ENCODE results near the gene RGS14. TPM values are rescaled to one million over a fixed set of nuclear protein-coding genes. Genes with fewer than 3 reads are reported as not detected.
A peak's percentile ranks its signal among the peaks of the same experiment; 100 is the strongest.
"Not testable (repeated sequence)": the region's sequence is repeated elsewhere in the genome, so short reads cannot be mapped to it uniquely, and the experiment has no call there.

RGS14 gene
- total RNA-seq, 2 experiments from 2014 or later: 113 to 124 TPM

GRCh38 chr5:177403102-177403791 is 45.5 kb downstream of the RGS14 start:
- ATAC-seq (ENCODE audit: low read depth): peak; percentile 29
- Mint-ChIP-seq H3K4me1 (peaks cover 37% of the 10 kb centered on the region), H3K9me3 (no peaks in the 10 kb centered on the region), H3K4me3 (peak overlapping the region; percentile 84), H3K27me3 (peaks cover 27% of the 10 kb centered on the region), H3K36me3 (no peaks in the 10 kb centered on the region), H3K27ac (no peak overlapping the region)
- DNase-seq: no peak
- POLR2A ChIA-PET: interaction anchor here (0.8 to 5.5 kb wide), 12 partner anchors 13 to 98 kb away, joined by 3 to 145 read pairs (median 12); partner anchors contain the start of genes GRK6, PDLIM7, PRR7 and RGS14

- Mint-ChIP-seq H3K4me1 (peaks cover 35% of the 10 kb centered on the region), H3K4me3 (peak overlapping the region; percentile 84), H3K9me3 (no peaks in the 10 kb centered on the region), H3K27ac (peak overlapping the region; percentile 74), H3K36me3 (no peaks in the 10 kb centered on the region), H3K27me3 (peaks cover 22% of the 10 kb centered on the region)
- DNase-seq (peak; percentile 89), ATAC-seq (ENCODE audit: low read depth) (peak; percentile 83)
- POLR2A ChIA-PET: interaction anchor here (1.0 to 5.5 kb wide), 15 partner anchors 13 to 97 kb away, joined by 3 to 145 read pairs (median 8); partner anchors contain the start of genes GRK6, PDLIM7, PRR7 and RGS14
These were observed 46.3 kb downstream of the RGS14 start for GRCh38 chr5:177403792-177404640.

GRCh38 chr5:177404641-177405179 is 47.0 kb downstream of the RGS14 start:
- H3K4me1 Mint-ChIP-seq: peaks cover 35% of the 10 kb centered on the region

GRCh38 chr5:177405312-177405711 is 47.6 kb downstream of the RGS14 start:
- no peaks in the 10 kb centered on the region for H3K36me3 Mint-ChIP-seq
- POLR2A ChIA-PET: interaction anchor here (0.5 to 5.5 kb wide), 8 partner anchors 16 to 92 kb away, joined by 3 to 145 read pairs (median 12); partner anchors contain the start of genes GRK6, PDLIM7 and PRR7
- peak overlapping the region; percentile 84 for H3K4me3 Mint-ChIP-seq
- H3K9me3 Mint-ChIP-seq: no peaks in the 10 kb centered on the region
- peaks cover 22% of the 10 kb centered on the region for H3K27me3 Mint-ChIP-seq
- ATAC-seq (ENCODE audit: low read depth) (no peak), DNase-seq (no peak)
- H3K27ac Mint-ChIP-seq: peak overlapping the region; percentile 76
- peaks cover 35% of the 10 kb centered on the region for H3K4me1 Mint-ChIP-seq

More at GRCh38 chr5:177404641-177405179, 47.0 kb downstream of the RGS14 start:
- ATAC-seq (ENCODE audit: low read depth) (no peak), DNase-seq (no peak)
- Mint-ChIP-seq H3K4me3 (peak overlapping the region; percentile 84), H3K27ac (peak overlapping the region; percentile 76), H3K27me3 (peaks cover 22% of the 10 kb centered on the region), H3K9me3 (no peaks in the 10 kb centered on the region), H3K36me3 (no peaks in the 10 kb centered on the region)
- POLR2A ChIA-PET: interaction anchor here (0.5 to 5.5 kb wide), 14 partner anchors 14 to 93 kb away, joined by 3 to 145 read pairs (median 8); partner anchors contain the start of genes GRK6, PDLIM7, PRR7 and RGS14

GRCh38 chr5:177405805-177406204 is 48.1 kb downstream of the RGS14 start:
- peaks cover 3% of the 10 kb centered on the region for H3K36me3 Mint-ChIP-seq
- H3K4me1 Mint-ChIP-seq: peaks cover 40% of the 10 kb centered on the region
- peak overlapping the region; percentile 35 for H3K4me3 Mint-ChIP-seq
- POLR2A ChIA-PET: interaction anchor here (2.7 to 5.5 kb wide), 4 partner anchors 24 to 49 kb away, joined by 19 to 145 read pairs (median 116); partner anchors contain the start of genes GRK6 and PRR7
- no peak for ATAC-seq (ENCODE audit: low read depth)
- H3K27me3 Mint-ChIP-seq: peaks cover 22% of the 10 kb centered on the region
- peak; percentile 48 for DNase-seq
- no peak overlapping the region for H3K27ac Mint-ChIP-seq
- no peaks in the 10 kb centered on the region for H3K9me3 Mint-ChIP-seq

GRCh38 chr5:177409043-177409801 is 51.5 kb downstream of the RGS14 start, which contains the start of gene F12:
Gene F12, minus strand, starts transcription at chr5:177409564. Its CDS starts 37 bp downstream, at chr5:177409527.
- Mint-ChIP-seq H3K27ac (peak within 1 kb of the TSS; percentile 65), H3K4me3 (peak within 1 kb of the TSS; percentile 2), H3K36me3 (peaks cover 3% of the 10 kb centered on the region), H3K4me1 (peaks cover 40% of the 10 kb centered on the region), H3K9me3 (no peaks in the 10 kb centered on the region), H3K27me3 (peaks cover 1% of the 10 kb centered on the region)
- ATAC-seq (ENCODE audit: low read depth): no peak
- DNase-seq: no peak
- POLR2A ChIA-PET: interaction anchor here (0.6 to 4.6 kb wide), 5 partner anchors 18 to 270 kb away, joined by 3 to 30 read pairs (median 3); partner anchors contain the start of genes GRK6 and PRR7

- Mint-ChIP-seq H3K36me3 (peaks cover 3% of the 10 kb centered on the region), H3K4me1 (peaks cover 34% of the 10 kb centered on the region), H3K27ac (peak overlapping the region; percentile 65), H3K27me3 (no peaks in the 10 kb centered on the region), H3K4me3 (peak overlapping the region; percentile 2), H3K9me3 (no peaks in the 10 kb centered on the region)
- no peak for DNase-seq
- peak; percentile 50 for ATAC-seq (ENCODE audit: low read depth)
- POLR2A ChIA-PET: interaction anchor here (0.9 to 4.6 kb wide), 3 partner anchors 17 to 34 kb away, joined by 6 to 30 read pairs (median 6); partner anchors contain the start of gene GRK6
These were observed 52.9 kb downstream of the RGS14 start for GRCh38 chr5:177410575-177410974.

GRCh38 chr5:177412603-177413233 is 55.0 kb downstream of the RGS14 start:
- H3K27me3 Mint-ChIP-seq: no peaks in the 10 kb centered on the region
- no peak for DNase-seq
- H3K9me3 Mint-ChIP-seq: no peaks in the 10 kb centered on the region
- peak overlapping the region; percentile 79 for H3K27ac Mint-ChIP-seq
- H3K4me1 Mint-ChIP-seq: peaks cover 24% of the 10 kb centered on the region
- POLR2A ChIA-PET: interaction anchor here (4.9 kb wide), 1 partner anchor 14 kb away, joined by 34 read pairs; the partner anchor contains the start of gene GRK6
- peak overlapping the region; percentile 15 for H3K4me3 Mint-ChIP-seq
- peaks cover 3% of the 10 kb centered on the region for H3K36me3 Mint-ChIP-seq
- no peak for ATAC-seq (ENCODE audit: low read depth)

GRCh38 chr5:177414481-177414880 is 56.8 kb downstream of the RGS14 start:
- no peak overlapping the region for H3K4me3 Mint-ChIP-seq
- peaks cover 3% of the 10 kb centered on the region for H3K36me3 Mint-ChIP-seq
- no peak overlapping the region for H3K27ac Mint-ChIP-seq
- POLR2A ChIA-PET: interaction anchor here (1.0 to 4.9 kb wide), 3 partner anchors 12 to 32 kb away, joined by 4 to 34 read pairs (median 7); partner anchors contain the start of genes GRK6 and PRR7
- peaks cover 24% of the 10 kb centered on the region for H3K4me1 Mint-ChIP-seq
- DNase-seq: no peak
- no peaks in the 10 kb centered on the region for H3K27me3 Mint-ChIP-seq
- ATAC-seq (ENCODE audit: low read depth): no peak
- H3K9me3 Mint-ChIP-seq: no peaks in the 10 kb centered on the region

- H3K4me3 Mint-ChIP-seq; H3K9me3 Mint-ChIP-seq; H3K36me3 Mint-ChIP-seq; ATAC-seq (ENCODE audit: low read depth); DNase-seq; H3K27ac Mint-ChIP-seq; H3K27me3 Mint-ChIP-seq: not testable (repeated sequence)
- peaks cover 17% of the 10 kb centered on the region for H3K4me1 Mint-ChIP-seq
- POLR2A ChIA-PET: interaction anchor here (0.8 to 4.9 kb wide), 3 partner anchors 9 to 14 kb away, joined by 3 to 34 read pairs (median 9); partner anchors contain the start of gene GRK6
These were observed 59.4 kb downstream of the RGS14 start for GRCh38 chr5:177417081-177417480.

- no peak overlapping the region for H3K4me3 Mint-ChIP-seq
- no peaks in the 10 kb centered on the region for H3K9me3 Mint-ChIP-seq
- DNase-seq (no peak), ATAC-seq (ENCODE audit: low read depth) (no peak)
- POLR2A ChIA-PET: no interaction called here
- H3K4me1 Mint-ChIP-seq: peaks cover 9% of the 10 kb centered on the region
- no peaks in the 10 kb centered on the region for H3K36me3 Mint-ChIP-seq
- no peaks in the 10 kb centered on the region for H3K27me3 Mint-ChIP-seq
- no peak overlapping the region for H3K27ac Mint-ChIP-seq
These were observed 61.3 kb downstream of the RGS14 start for GRCh38 chr5:177419046-177419445.

GRCh38 chr5:177420472-177420871 is 62.7 kb downstream of the RGS14 start:
- DNase-seq; H3K27ac Mint-ChIP-seq; H3K4me3 Mint-ChIP-seq; H3K27me3 Mint-ChIP-seq; H3K9me3 Mint-ChIP-seq; H3K36me3 Mint-ChIP-seq; ATAC-seq (ENCODE audit: low read depth); POLR2A ChIA-PET: not testable (repeated sequence)
- peaks cover 15% of the 10 kb centered on the region for H3K4me1 Mint-ChIP-seq
